ENCODE results near the gene MCEE.
"Not testable (repeated sequence)": the region's sequence is repeated elsewhere in the genome, so short reads cannot be mapped to it uniquely, and the experiment has no call there.

MCEE gene

DNA sequence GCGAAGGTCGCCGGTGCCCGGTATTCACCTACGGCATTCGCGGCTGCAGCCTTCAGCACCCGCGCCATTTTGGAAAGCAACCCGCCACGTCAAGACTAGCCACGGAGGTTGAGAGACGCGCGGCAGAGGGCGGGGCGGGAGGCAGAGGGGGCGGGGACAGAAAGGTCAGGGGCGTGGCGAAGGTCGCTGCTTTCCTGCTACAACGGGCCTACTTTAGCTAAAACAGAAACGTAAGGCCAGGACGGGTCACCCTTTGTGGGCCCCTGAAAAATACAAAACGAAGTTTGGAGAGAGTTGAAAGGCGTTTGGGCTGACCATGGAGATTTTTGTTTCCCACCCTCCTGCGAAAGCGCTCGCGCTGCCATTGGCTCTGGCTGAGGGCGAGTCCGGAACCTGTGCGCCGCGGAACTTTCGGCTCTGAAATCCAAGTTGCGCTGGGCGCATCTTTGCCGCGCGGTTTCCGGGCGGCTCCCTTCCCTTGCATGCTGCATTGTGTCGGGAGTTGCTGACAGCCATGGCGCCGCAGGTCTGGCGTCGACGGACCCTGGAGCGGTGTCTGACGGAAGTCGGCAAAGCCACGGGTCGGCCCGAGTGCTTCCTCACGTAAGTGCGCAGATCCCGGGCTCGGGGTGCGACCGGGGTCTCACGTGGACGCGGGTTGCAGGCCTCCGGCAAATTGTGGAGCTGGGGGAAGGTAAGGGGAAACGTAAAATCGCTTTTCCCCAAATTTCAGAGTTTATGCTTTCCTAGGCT lies at the start of gene MCEE, which contains the start of gene MPHOSPH10:
MCEE (minus strand) TSS at position 78 of the 753 bp plus-strand sequence; CDS start at position 68, 10 bp downstream.
MPHOSPH10 (plus strand) TSS at position 483 of the 753 bp plus-strand sequence; CDS start at position 515, 32 bp downstream.
- Histone ChIP-seq H3K9ac (peak within 1 kb of the TSS; percentile 80 to 90 (median 86)), H3K9me3 (replicated peaks in 1 of 11) (no peaks in the 10 kb centered on the region), H3K4me2 (peak within 1 kb of the TSS; percentile 82 to 99 (median 94)), H3K27ac (peak within 1 kb of the TSS; percentile 73 to 89 (median 85)), H4K20me1 (peaks cover 0 to 41% (median 24%) of the 10 kb centered on the region in 11 experiments; a peak in 17 of 22 replicates), H3K27me3 (no peaks in the 10 kb centered on the region), H3K36me3 (peaks cover 14 to 42% (median 27%) of the 10 kb centered on the region in 11 experiments), H3K4me3 (peak within 1 kb of the TSS; percentile 74 to 89 (median 81)), H3K4me1 (peaks cover 28 to 43% (median 34%) of the 10 kb centered on the region in 10 experiments)
- TF ChIP-seq Cebpa-rat (IDR thresholded peaks at IDR 0.05), result no peak

- not testable (repeated sequence) for H3K27ac ChIP-seq; H3K4me2 ChIP-seq; H3K9me3 ChIP-seq (replicated peaks in 1 of 11); H3K36me3 ChIP-seq; H4K20me1 ChIP-seq; H3K27me3 ChIP-seq; H3K4me3 ChIP-seq; H3K9ac ChIP-seq
- H3K4me1 ChIP-seq, result peaks cover 4 to 22% (median 17%) of the 10 kb centered on the region in 10 experiments; a peak in 19 of 20 replicates
Observed at GRCh38 chr2:71178836-71179235, 48.8 kb upstream of the MCEE start.

DNA sequence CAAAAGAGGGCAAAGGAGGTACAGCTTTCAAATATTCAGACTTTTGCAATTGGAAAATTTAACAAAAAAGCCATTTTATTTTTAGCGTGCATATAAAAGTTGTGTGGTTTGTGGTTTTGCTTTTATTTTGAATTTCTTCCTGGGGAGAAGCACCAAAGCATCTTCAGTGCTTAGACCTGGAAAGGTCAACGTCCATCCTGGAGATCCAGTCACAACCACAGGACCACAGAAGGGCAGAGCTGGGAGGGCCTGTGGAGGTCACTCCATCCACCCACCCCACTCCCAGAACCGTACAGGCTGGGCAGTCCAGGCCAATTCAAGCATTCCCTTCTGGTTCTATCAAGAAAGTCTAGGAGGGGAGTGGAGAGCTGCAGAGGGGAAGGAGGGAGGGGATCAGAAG lies 44.2 kb upstream of the MCEE start:
- Histone ChIP-seq H3K9me3 (replicated peaks in 1 of 11) (no peaks in the 10 kb centered on the region), H3K36me3 (no peaks in the 10 kb centered on the region), H3K9ac (no peak overlapping the region), H3K4me1 (peaks cover 0 to 27% (median 15%) of the 10 kb centered on the region in 10 experiments; a peak in 17 of 20 replicates), H4K20me1 (no peaks in the 10 kb centered on the region), H3K27ac (no peak overlapping the region), H3K4me3 (no peak overlapping the region), H3K27me3 (no peaks in the 10 kb centered on the region), H3K4me2 (peak overlapping the region; percentile 17 to 81 (median 63); a peak in 20 of 22 replicates)
- TF ChIP-seq Cebpa-rat (IDR thresholded peaks at IDR 0.05), result no peak

- H3K36me3 ChIP-seq, result no peaks in the 10 kb centered on the region
- no peak overlapping the region; a peak in 1 of 22 replicates for H3K4me2 ChIP-seq
- H3K9me3 ChIP-seq (replicated peaks in 1 of 11), result no peaks in the 10 kb centered on the region
- no peaks in the 10 kb centered on the region for H3K27me3 ChIP-seq
- H3K4me1 ChIP-seq, result peaks cover 0 to 27% (median 15%) of the 10 kb centered on the region in 10 experiments; a peak in 17 of 20 replicates
- TF ChIP-seq Cebpa-rat (IDR thresholded peaks at IDR 0.05), result no peak
- H3K27ac ChIP-seq, result no peak overlapping the region
- no peak overlapping the region for H3K9ac ChIP-seq
- H4K20me1 ChIP-seq, result no peaks in the 10 kb centered on the region
- no peak overlapping the region for H3K4me3 ChIP-seq
Observed at GRCh38 chr2:71173096-71173495, 43.1 kb upstream of the MCEE start.

DNA sequence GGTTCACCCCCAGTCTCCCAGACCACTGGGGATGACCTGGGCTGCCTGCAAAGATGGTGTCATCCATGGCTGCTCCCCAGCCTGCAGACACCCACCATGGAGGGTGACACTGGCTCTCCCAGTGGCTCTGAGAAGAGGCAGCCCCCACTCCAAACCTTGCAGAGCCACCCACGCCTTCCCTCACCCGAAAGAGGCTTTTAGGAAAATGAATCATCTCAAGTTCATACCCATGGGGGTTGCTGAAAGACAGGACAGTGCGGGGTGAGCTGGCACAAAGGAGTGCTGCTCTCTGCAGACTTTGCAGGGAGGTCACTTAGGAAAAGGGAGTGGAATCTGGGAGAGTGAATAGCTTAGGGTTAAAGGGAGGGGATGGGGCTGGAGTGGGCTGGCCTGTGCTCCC lies 36.8 kb upstream of the MCEE start:
- no peak for TF ChIP-seq Cebpa-rat (IDR thresholded peaks at IDR 0.05)
- Histone ChIP-seq H4K20me1 (no peaks in the 10 kb centered on the region), H3K4me3 (no peak overlapping the region), H3K9me3 (replicated peaks in 1 of 11) (no peaks in the 10 kb centered on the region), H3K4me2 (peak overlapping the region in 10 of 11 experiments; percentile 29 to 74 (median 54); a peak in 19 of 22 replicates), H3K36me3 (no peaks in the 10 kb centered on the region), H3K4me1 (peaks cover 6 to 17% (median 13%) of the 10 kb centered on the region in 10 experiments; a peak in 18 of 20 replicates), H3K27me3 (no peaks in the 10 kb centered on the region), H3K9ac (no peak overlapping the region), H3K27ac (no peak overlapping the region)

- H3K9ac ChIP-seq, result 0 out of 22 replicates have a peak overlapping the region, but pooled peaks of 1 of the 11 experiments have one; percentile 28
- no peak overlapping the region for H3K27ac ChIP-seq
- H3K4me2 ChIP-seq, result peak overlapping the region in 9 of 11 experiments; percentile 12 to 89 (median 56); a peak in 14 of 22 replicates
- H3K4me3 ChIP-seq, result peak overlapping the region in 1 of 10 experiments; percentile 19; a peak in 2 of 20 replicates
- no peaks in the 10 kb centered on the region for H4K20me1 ChIP-seq
- no peaks in the 10 kb centered on the region for H3K27me3 ChIP-seq
- no peak for TF ChIP-seq Cebpa-rat (IDR thresholded peaks at IDR 0.05)
- H3K4me1 ChIP-seq, result peaks cover 0 to 8% (median 2%) of the 10 kb centered on the region in 10 experiments; a peak in 3 of 20 replicates
- no peaks in the 10 kb centered on the region for H3K36me3 ChIP-seq
- H3K9me3 ChIP-seq (replicated peaks in 1 of 11), result no peaks in the 10 kb centered on the region
Observed at GRCh38 chr2:71157124-71157793, 27.2 kb upstream of the MCEE start.

- Histone ChIP-seq H3K4me3 (no peak overlapping the region), H4K20me1 (peaks cover 0 to 2% (median 0%) of the 10 kb centered on the region in 11 experiments; a peak in 3 of 22 replicates), H3K9me3 (replicated peaks in 1 of 11) (no peaks in the 10 kb centered on the region), H3K36me3 (no peaks in the 10 kb centered on the region), H3K27ac (no peak overlapping the region), H3K27me3 (no peaks in the 10 kb centered on the region), H3K9ac (no peak overlapping the region), H3K4me2 (peak overlapping the region in 4 of 11 experiments; percentile 15 to 83 (median 48); a peak in 4 of 22 replicates), H3K4me1 (peaks cover 0 to 8% (median 2%) of the 10 kb centered on the region in 10 experiments; a peak in 3 of 20 replicates)
- no peak for TF ChIP-seq Cebpa-rat (IDR thresholded peaks at IDR 0.05)
Observed at GRCh38 chr2:71156573-71156972, 26.5 kb upstream of the MCEE start.

- Histone ChIP-seq H3K4me2 (no peak overlapping the region), H3K9ac (no peak overlapping the region), H4K20me1 (peaks cover 0 to 4% (median under 1%) of the 10 kb centered on the region in 11 experiments; a peak in 6 of 22 replicates), H3K36me3 (peaks cover 0 to 4% (median 3%) of the 10 kb centered on the region in 11 experiments; a peak in 17 of 22 replicates), H3K9me3 (replicated peaks in 1 of 11) (no peaks in the 10 kb centered on the region), H3K4me1 (peaks cover 0 to 8% (median 2%) of the 10 kb centered on the region in 10 experiments; a peak in 3 of 20 replicates), H3K27me3 (no peaks in the 10 kb centered on the region), H3K27ac (no peak overlapping the region), H3K4me3 (no peak overlapping the region)
- TF ChIP-seq Cebpa-rat (IDR thresholded peaks at IDR 0.05), result no peak
Observed at GRCh38 chr2:71155846-71156245, 25.8 kb upstream of the MCEE start.

DNA sequence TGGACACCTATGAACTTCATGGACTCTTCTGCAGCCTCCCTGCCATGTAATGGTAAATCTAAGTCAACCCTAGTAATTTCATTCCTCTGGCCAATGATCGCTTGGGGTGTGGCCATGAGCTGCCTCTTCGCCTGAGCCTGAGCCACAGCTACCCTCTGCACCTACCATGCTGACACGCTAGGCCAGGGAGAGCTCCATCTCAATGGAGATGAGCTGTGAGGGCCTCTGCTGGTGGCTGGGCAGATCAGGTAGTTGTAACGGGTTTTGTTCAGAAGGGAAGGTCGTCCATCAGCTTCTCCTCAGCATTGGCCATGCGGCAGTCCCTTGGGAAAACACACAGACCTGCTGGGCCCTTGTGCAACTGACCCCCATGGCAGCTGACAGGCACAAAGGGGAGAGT lies 24.8 kb upstream of the MCEE start:
- Histone ChIP-seq H3K4me2 (no peak overlapping the region), H3K9ac (no peak overlapping the region), H3K27me3 (no peaks in the 10 kb centered on the region), H3K4me3 (no peak overlapping the region), H3K27ac (no peak overlapping the region), H3K4me1 (peaks cover 0 to 8% (median 2%) of the 10 kb centered on the region in 10 experiments; a peak in 3 of 20 replicates), H3K9me3 (replicated peaks in 1 of 11) (no peaks in the 10 kb centered on the region), H3K36me3 (peaks cover 10 to 15% (median 13%) of the 10 kb centered on the region in 11 experiments), H4K20me1 (peaks cover 0 to 12% (median 6%) of the 10 kb centered on the region in 11 experiments; a peak in 10 of 22 replicates)
- no peak for TF ChIP-seq Cebpa-rat (IDR thresholded peaks at IDR 0.05)

Measured in BLaER1 treated with 17β-estradiol and CSF1 and Interleukin-3, amounts not matched to agents 10 nM and 100 nM (cell line).